Measurements from ENCODE around the gene OXA1L. TPM values are rescaled to one million over a fixed set of nuclear protein-coding genes. Genes with fewer than 3 reads are reported as not detected.
"Not testable (repeated sequence)": the region's sequence is repeated elsewhere in the genome, so short reads cannot be mapped to it uniquely, and the experiment has no call there.

The OXA1L gene
- polyA plus RNA-seq, 1 donor = 250 TPM

GRCh38 chr14:22798528-22798927, 32.0 kb downstream of the OXA1L start:
- DNase-seq (ENCODE audit: low read depth) = no peak

- DNase-seq (ENCODE audit: low read depth) = no peak
Measured at GRCh38 chr14:22800346-22800745, 33.9 kb downstream of the OXA1L start.

DNA sequence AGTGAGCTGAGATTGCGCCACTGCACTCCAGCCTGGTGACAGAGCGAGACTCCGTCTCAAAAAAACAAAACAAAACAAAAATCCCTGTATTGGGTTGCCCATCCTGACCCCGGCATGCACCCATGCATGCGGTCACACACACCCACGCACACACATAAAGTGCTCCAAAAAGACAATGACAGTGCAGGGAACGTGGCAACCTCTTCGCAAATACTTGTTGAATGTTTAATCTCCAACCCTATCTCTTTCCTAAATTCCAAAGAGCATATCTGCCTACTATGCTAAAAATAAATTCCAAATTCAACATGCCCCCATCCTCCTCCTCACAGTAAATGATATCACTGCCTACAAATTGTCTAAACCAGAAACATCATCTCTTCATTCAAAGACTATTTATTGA, 35.2 kb downstream of the OXA1L start:
- no peak for DNase-seq (ENCODE audit: low read depth)

DNA sequence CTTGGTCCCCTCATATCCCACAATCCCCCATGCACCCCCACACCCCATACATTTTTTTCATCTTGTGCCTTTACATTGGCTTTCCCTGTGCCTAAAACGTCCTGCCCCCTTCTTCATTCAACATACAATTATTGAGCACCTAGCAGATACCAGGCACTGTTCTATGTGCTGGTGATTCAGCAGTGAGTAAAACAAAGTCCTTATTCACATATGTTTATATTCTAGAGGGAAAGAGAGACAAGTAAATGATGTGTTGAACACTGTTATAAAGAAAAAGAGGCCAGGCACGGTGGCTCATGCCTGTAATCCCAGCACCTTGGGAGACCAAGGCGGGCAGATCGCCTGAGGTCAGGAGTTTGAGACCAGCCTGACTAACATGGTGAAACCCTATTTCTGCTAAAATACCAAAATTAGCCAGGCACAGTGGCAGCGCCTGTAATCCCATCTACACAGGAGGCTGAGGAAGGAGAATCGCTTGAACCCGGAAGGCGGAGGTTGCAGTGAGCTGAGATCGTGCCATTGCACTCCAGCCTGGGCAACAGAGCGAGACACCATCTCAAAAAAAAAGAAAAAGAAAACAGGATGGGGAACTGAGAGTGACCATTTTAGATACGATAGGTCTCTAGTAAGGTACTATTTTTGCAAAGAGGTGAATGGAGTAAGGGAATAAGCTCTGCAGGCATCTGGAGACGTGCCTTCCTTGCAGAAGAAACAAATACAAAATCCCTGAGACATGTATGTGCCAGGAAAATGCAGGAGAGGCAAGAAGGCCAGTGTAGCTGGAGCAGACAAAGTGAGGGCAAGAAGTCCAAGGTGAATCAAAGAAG, 36.6 kb downstream of the OXA1L start:
- DNase-seq (ENCODE audit: low read depth) = no peak

DNA sequence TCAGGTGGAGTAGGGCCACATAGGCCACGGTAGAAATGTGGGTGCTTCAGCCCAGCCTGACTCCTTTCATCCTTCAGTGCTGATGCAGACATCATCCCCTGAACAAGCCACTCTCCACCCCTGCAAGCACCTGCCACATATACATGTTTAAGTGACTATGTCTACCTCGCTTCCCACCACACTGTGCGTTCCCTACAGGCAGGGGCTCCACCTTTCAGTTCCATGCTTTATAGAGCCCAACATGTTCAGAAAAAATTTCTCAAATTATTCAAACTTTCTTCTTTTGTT, 37.1 kb downstream of the OXA1L start:
- DNase-seq (ENCODE audit: low read depth) = no peak

- not testable (repeated sequence) for DNase-seq (ENCODE audit: low read depth)
Measured at GRCh38 chr14:22805235-22805634, 38.7 kb downstream of the OXA1L start.

GRCh38 chr14:22807432-22808087, 41.1 kb downstream of the OXA1L start:
- DNase-seq (ENCODE audit: low read depth) = no peak

DNA sequence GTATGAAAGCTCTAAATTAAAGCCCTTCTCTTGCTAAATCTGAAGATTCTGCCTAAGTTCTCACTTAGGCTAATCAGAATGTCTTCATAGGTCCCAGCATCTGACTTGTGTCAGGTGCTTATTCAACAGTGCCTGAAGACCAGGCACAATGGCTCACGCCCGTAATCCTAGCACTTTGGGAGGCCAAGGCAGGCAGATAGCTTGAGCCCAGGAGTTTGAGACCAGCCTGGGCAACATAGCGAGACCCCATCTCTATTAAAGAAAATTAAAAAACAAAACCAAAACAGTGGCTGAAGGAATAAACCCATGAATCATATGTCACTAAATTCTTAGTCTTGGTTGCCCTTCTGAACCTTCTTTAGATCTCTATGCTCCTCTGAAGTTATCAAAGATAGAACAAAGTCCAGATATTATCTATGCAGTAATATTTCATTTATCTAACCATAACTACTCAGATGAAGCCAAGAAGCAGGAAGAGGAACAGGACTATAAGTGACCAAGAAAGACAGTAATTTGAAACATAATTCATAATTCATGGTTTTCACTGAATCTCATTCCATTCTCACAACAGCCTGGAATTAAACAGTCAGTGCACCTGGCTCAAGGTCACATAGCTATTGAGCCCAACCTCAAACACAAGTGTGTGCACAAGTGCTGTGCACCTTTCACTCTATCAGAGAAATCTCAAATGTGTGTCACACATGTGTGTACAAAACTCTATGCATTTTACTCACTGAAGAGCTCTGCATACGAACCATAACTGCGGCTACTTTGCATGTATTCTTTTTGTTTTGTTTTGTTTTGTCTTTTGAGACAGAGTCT, 42.1 kb downstream of the OXA1L start:
- no peak for DNase-seq (ENCODE audit: low read depth)

GRCh38 chr14:22811722-22812121, 45.2 kb downstream of the OXA1L start:
- DNase-seq (ENCODE audit: low read depth) = no peak

- DNase-seq (ENCODE audit: low read depth) = no peak
Measured at GRCh38 chr14:22812744-22813143, 46.3 kb downstream of the OXA1L start.

DNA sequence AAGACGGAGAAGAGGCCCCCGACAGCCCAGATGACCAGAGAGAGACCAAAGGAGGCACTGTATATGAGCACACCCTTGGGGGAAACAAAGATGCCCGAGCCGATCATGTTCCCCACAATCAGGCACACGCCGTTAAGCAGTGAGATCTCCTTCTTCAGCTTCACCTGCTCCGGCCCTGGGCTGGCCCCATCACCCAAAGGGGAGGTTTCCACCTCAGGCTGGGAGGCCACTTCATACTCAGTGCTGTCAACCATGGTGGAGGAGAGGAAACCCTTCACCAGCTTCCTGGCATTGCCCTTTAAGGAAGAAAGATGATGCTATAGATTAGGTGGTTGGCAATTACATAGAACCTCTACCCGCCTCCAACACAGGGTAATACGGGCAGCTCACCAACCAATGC, 46.7 kb downstream of the OXA1L start:
- DNase-seq (ENCODE audit: low read depth) = no peak

DNA sequence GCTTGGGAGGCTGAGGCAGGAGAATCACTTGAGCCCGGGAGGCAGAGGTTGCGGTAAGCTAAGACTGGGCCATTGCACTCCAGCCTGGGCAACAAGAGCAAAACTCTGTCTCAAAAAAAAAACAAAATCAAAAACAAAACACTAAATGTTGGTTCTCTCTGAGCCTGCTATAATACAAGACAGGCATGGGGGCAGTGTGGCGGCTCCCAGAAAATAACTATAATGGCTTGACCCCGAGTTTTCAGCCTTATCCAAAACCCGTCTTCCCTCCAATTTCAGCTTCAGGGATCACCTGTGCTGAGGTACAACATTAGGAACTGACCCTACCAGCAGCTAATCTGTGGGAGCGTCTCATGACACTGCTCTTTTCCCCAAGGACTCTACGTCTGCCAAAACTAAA, 47.9 kb downstream of the OXA1L start:
- no peak for DNase-seq (ENCODE audit: low read depth)

DNA sequence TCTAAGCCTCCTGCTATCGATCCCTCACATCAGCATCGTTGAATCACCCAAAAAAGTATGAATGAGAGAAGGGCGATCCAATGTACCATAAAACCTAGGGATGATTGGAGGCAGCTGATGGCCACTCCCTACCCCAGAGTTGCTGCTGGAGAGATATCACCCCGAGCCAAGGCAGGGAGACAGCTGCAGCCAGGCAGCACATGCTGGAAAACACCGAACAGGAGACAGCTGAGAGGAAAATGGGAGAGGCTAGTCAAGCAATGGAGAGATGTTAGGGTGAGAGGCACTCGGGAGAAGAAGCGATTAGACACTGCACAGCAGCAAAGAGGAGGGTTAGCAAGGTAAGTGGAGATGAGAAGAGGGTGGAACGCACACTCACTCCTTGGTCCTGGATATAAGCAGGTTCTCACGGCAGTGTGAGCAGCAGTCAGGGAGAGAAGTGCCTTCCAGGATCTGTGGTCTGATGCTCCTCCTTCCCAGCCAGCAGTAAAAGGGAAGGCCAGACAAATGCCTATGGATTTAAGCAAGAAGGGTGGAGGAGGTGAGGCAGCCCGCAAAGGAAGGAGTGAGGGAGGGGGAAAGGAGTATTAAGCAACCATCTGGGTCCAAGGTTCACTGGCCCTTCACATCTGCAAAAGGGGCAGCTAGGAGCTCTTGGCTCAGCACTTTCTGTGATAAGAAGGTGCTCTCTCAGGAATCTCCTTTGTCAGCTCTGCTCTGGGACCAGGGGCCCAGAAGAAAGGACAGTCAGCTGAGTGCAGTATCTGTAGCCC, 48.6 kb downstream of the OXA1L start, which contains the start of gene SLC7A7:
Gene SLC7A7, minus strand, starts transcription at position 495 of the 773 bp plus-strand sequence. CDS start 2,037 bp downstream, outside the sequence.
- DNase-seq (ENCODE audit: low read depth) = no peak

- no peak for DNase-seq (ENCODE audit: low read depth)
Measured at GRCh38 chr14:22819151-22819988, 52.9 kb downstream of the OXA1L start.

- no peak for DNase-seq (ENCODE audit: low read depth)
Measured at GRCh38 chr14:22820731-22821130, 54.2 kb downstream of the OXA1L start.

DNA sequence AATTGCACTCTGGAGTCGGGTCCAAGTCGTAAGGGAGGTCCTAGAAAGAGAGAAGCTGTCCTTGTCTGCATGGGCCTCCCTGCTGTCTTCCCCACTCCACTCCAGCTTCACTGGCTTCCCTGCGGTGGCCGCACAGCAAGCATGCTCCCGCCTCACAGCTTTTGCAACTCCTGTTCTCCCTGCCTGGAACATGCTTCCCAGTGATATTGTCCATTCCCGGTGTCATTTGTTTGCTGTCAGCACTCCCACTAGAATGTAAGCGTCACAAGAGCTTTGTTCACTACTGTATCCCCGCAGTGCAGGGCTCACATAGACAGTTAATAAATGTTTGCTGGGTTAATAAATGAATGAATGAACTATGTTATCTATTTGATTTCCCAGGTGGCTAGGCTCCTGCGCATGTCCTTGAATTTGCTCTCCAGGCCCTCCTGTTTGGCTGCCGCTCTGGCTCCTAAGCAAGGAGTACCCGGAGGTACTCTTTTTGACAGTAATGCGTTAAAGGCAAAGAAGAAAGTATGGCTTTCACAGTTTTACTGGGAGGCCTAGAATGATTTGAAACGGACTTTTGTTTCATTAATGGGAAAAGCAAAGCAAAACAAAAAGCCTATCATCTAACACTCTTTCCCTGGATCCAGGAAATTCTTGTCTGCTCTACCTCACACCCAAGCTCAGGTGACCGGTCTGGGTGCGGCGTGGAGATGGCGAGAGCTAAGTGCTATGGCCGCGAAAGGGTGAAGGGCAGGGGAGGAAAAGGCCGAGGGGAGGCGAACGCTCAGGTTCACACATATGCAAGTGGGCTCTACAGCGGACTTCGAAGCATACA, 54.9 kb downstream of the OXA1L start:
- DNase-seq (ENCODE audit: low read depth) = no peak

GRCh38 chr14:22822016-22822570, 55.6 kb downstream of the OXA1L start:
- DNase-seq (ENCODE audit: low read depth) = no peak

All from forelimb muscle (tissue), 1 donor.